Middle frontal gyrus (tissue), 1 donor: ENCODE data around the gene KRTAP9-8.
"Not testable (repeated sequence)": the region's sequence is repeated elsewhere in the genome, so short reads cannot be mapped to it uniquely, and the experiment has no call there.

Source experiments
- DNase-seq: peaks from one replicate; pipeline ENCODE4 v3.0.0-alpha.2; 2015; ENCODE audit warnings: low spot score; ENCODE audit errors: extremely low spot score

KRTAP9-8 gene

GRCh38 chr17:41255381-41256290, 17.8 kb downstream of the KRTAP9-8 start, which contains the start of gene KRTAP9-9:
KRTAP9-9 (plus strand) TSS chr17:41255384.
- not testable (repeated sequence) for DNase-seq

- no peak for DNase-seq
Observed at GRCh38 chr17:41256291-41256685, 18.5 kb downstream of the KRTAP9-8 start.

GRCh38 chr17:41258406-41258805, 20.6 kb downstream of the KRTAP9-8 start:
- no peak for DNase-seq

GRCh38 chr17:41263212-41263611, 25.4 kb downstream of the KRTAP9-8 start:
- no peak for DNase-seq

GRCh38 chr17:41264599-41264998, 26.8 kb downstream of the KRTAP9-8 start:
- no peak for DNase-seq

GRCh38 chr17:41265078-41265477, 27.3 kb downstream of the KRTAP9-8 start, which contains the start of gene KRTAP9-6:
KRTAP9-6 (plus strand) TSS chr17:41265378; CDS start chr17:41265378, 0 bp downstream.
- no peak for DNase-seq

- no peak for DNase-seq
Observed at GRCh38 chr17:41267711-41268110, 29.9 kb downstream of the KRTAP9-8 start.

- not testable (repeated sequence) for DNase-seq
Observed at GRCh38 chr17:41271323-41271722, 33.5 kb downstream of the KRTAP9-8 start.

GRCh38 chr17:41271858-41272257, 34.1 kb downstream of the KRTAP9-8 start:
- DNase-seq = no peak

- DNase-seq = not testable (repeated sequence)
Observed at GRCh38 chr17:41275648-41276190, 37.9 kb downstream of the KRTAP9-8 start, which contains the start of gene KRTAP9-7. KRTAP9-7 (plus strand) TSS chr17:41275698; CDS start chr17:41275698, 0 bp downstream.

- DNase-seq = no peak
Observed at GRCh38 chr17:41278176-41278955, 40.6 kb downstream of the KRTAP9-8 start.

GRCh38 chr17:41284043-41284442, 46.2 kb downstream of the KRTAP9-8 start:
- no peak for DNase-seq

GRCh38 chr17:41284546-41284945, 46.7 kb downstream of the KRTAP9-8 start:
- no peak for DNase-seq

GRCh38 chr17:41287050-41287449, 49.3 kb downstream of the KRTAP9-8 start:
- DNase-seq = no peak
